A673 (cell line): Measurements from ENCODE around the gene MAP1S. TPM values are rescaled to one million over a fixed set of nuclear protein-coding genes. Genes with fewer than 3 reads are reported as not detected.

Experiments
- BruUV-seq: library from RNA; stranded (reverse); fragments of 400-500 nt; replicated peaks from 2 replicates; lab custom pipeline; 2021; lab: Mats Ljungman, UMichigan
- CTCF ChIA-PET: fragments of 300-600 bp; sonication (Branson Sonifier 250); formaldehyde crosslinking; loops from one replicate; lab custom pipeline; 2022; ENCODE audit warnings: antibody characterized with exemption; lab: Charles Lee
- POLR2A ChIA-PET: fragments of 300-600 bp; sonication (Branson Sonifier 250); formaldehyde crosslinking; loops from one replicate; lab custom pipeline; 2022; ENCODE audit warnings: antibody characterized with exemption; ENCODE audit not compliant: low non-redundant PET; lab: Charles Lee
- DNase-seq: peaks from one replicate; pipeline ENCODE4 v3.0.0-alpha.2; 2015; ENCODE audit warnings: low spot score
- H3K27ac ChIP-seq: fragments of 200-600 bp; sonication (generic); 2 replicates; pipeline ENCODE4 v1.5.1; 2016; ENCODE audit warnings: mixed run types, low read depth, mild to moderate bottlenecking, mixed read lengths, antibody characterized with exemption, low read length; ENCODE audit not compliant: poor library complexity, severe bottlenecking
- H3K27me3 ChIP-seq: fragments of 200-600 bp; sonication (generic); replicated peaks from 2 replicates; pipeline ENCODE4 v1.6.1; 2017; ENCODE audit warnings: mixed run types, low read depth, mild to moderate bottlenecking, mixed read lengths, antibody characterized with exemption, low read length; ENCODE audit not compliant: insufficient read depth, poor library complexity
- H3K36me3 ChIP-seq: fragments of 200-600 bp; sonication (generic); 2 replicates; pipeline ENCODE4 v1.6.1; 2016; ENCODE audit warnings: mixed run types, mild to moderate bottlenecking, mixed read lengths, antibody characterized with exemption, low read length; ENCODE audit not compliant: insufficient read depth, poor library complexity, severe bottlenecking
- H3K4me1 ChIP-seq: fragments of 200-600 bp; sonication (generic); 2 replicates; pipeline ENCODE4 v1.6.1; 2017; ENCODE audit warnings: mixed run types, mild to moderate bottlenecking, mixed read lengths, antibody characterized with exemption, low read length; ENCODE audit not compliant: insufficient read depth, poor library complexity, severe bottlenecking
- H3K4me3 ChIP-seq: fragments of 200-600 bp; sonication (generic); 2 replicates; pipeline ENCODE4 v1.5.1; 2016; ENCODE audit warnings: low read depth, mixed run types, mild to moderate bottlenecking, mixed read lengths, low read length; ENCODE audit not compliant: poor library complexity, severe bottlenecking
- H3K9me3 ChIP-seq: fragments of 200-600 bp; sonication (generic); 2 replicates; pipeline ENCODE4 v1.6.1; 2016; ENCODE audit warnings: mixed run types, low read depth, mild to moderate bottlenecking, mixed read lengths, antibody characterized with exemption, low read length; ENCODE audit not compliant: poor library complexity, severe bottlenecking
- CTCF ChIP-seq: fragments of 300-800, 200-600 bp; sonication (generic); conservative IDR thresholded peaks from 2 replicates; pipeline ENCODE4 v1.5.1; 2017; ENCODE audit warnings: low read depth, mild to moderate bottlenecking, antibody characterized with exemption, low read length, moderate library complexity, mixed read lengths
- EZH2 ChIP-seq: fragments of 200-600 bp; sonication (generic); IDR thresholded peaks from 2 replicates; pipeline ENCODE4 v1.6.1; 2017; ENCODE audit warnings: borderline replicate concordance, low read depth, mild to moderate bottlenecking, mixed read lengths, antibody characterized with exemption, low read length; ENCODE audit not compliant: poor library complexity, severe bottlenecking
- intact Hi-C: fragments of 100-400 bp; cut with micrococcal nuclease; formaldehyde crosslinking; loops from one replicate; pipeline ENCODE4 v1.10.0; 2022; ENCODE audit not compliant: unreplicated experiment
- total RNA-seq: library from RNA; stranded (reverse); gene quantifications from 2 replicates; pipeline ENCODE4 v1.2.3, GENCODE V29; 2021

The MAP1S gene
- total RNA-seq, 1 experiment from 2014 or later, result 87.3 TPM

GRCh38 chr19:17747205-17748098 lies 28.2 kb downstream of the MAP1S start:
- Histone ChIP-seq H3K36me3 (no peaks in the 10 kb centered on the region), H3K9me3 (no peaks in the 10 kb centered on the region), H3K27ac (no peak overlapping the region), H3K27me3 (no peaks in the 10 kb centered on the region), H3K4me1 (no peaks in the 10 kb centered on the region), H3K4me3 (peak overlapping the region; percentile 64)
- BruUV-seq, result no TSS peak
- ChIA-PET POLR2A (no interaction called here), CTCF (interaction anchor here (0.7 kb wide), 1 partner anchor 198 kb away, joined by 3 read pairs; no protein-coding TSS in a partner anchor)
- DNase-seq, result peak; percentile 96
- intact Hi-C loops, result no loop called here
- TF ChIP-seq CTCF (no peak), EZH2 (no peak)

- POLR2A ChIA-PET, result no interaction called here
- CTCF ChIA-PET, result interaction anchor here (1.2 kb wide), 1 partner anchor 18 kb away, joined by 3 read pairs; no protein-coding TSS in a partner anchor
- no peak overlapping the region for H3K27ac ChIP-seq
- H3K9me3 ChIP-seq, result no peaks in the 10 kb centered on the region
- H3K4me3 ChIP-seq, result no peak overlapping the region
- no peak for TF ChIP-seq CTCF
- no peak for TF ChIP-seq EZH2
- no peak for DNase-seq
- no TSS peak for BruUV-seq
- H3K4me1 ChIP-seq, result no peaks in the 10 kb centered on the region
- intact Hi-C loops, result no loop called here
- no peaks in the 10 kb centered on the region for H3K36me3 ChIP-seq
- H3K27me3 ChIP-seq, result no peaks in the 10 kb centered on the region
Observed at GRCh38 chr19:17748884-17749638, 29.8 kb downstream of the MAP1S start.

- Histone ChIP-seq H3K4me1 (no peaks in the 10 kb centered on the region), H3K27me3 (no peaks in the 10 kb centered on the region), H3K27ac (no peak overlapping the region), H3K4me3 (no peak overlapping the region), H3K36me3 (no peaks in the 10 kb centered on the region), H3K9me3 (no peaks in the 10 kb centered on the region)
- DNase-seq, result no peak
- BruUV-seq, result no TSS peak
- intact Hi-C loops, result no loop called here
- no peak for TF ChIP-seq CTCF
- no peak for TF ChIP-seq EZH2
- ChIA-PET CTCF (no interaction called here), POLR2A (no interaction called here)
Observed at GRCh38 chr19:17749912-17750317, 30.6 kb downstream of the MAP1S start.
